A549 (cell line): ENCODE data around the gene UVSSA. TPM values are rescaled to one million over a fixed set of nuclear protein-coding genes. Genes with fewer than 3 reads are reported as not detected.

Experiments
- ATAC-seq, 2 experiments: fragments of 200-7000 bp in 1 of 2; fragments of >200 bp in 1 of 2; cut with Nextera tagmentation in 1 of 2; cut with Tn5 transposase in 1 of 2; 3 replicates each; pipeline versions ENCODE4 v1.8.0 to v1.9.1; 2018 to 2020; ENCODE audit warnings: mild to moderate bottlenecking in 1 of 2, moderate library complexity in 1 of 2
- CTCF ChIA-PET: fragments of 300-600 bp; sonication (Branson Sonifier 250); formaldehyde crosslinking; extraction: SDS; loops from one replicate; lab custom pipeline; 2021; ENCODE audit warnings: antibody characterized with exemption, inconsistent platforms; lab: Yijun Ruan, JAX
- POLR2A ChIA-PET: fragments of 350-600 bp; formaldehyde crosslinking; extraction: SDS; loops from one replicate; lab custom pipeline; 2021; ENCODE audit warnings: antibody characterized with exemption, inconsistent platforms; lab: Yijun Ruan, JAX
- DNase-seq, 2 experiments: peaks; one replicate each; pipeline versions ENCODE4 v3.0.0 to v3.0.0-alpha.2; 2011 to 2016; ENCODE audit warnings: low read depth in 1 of 2, low spot score in 1 of 2
- FAIRE-seq: peaks from 2 replicates; lab custom pipeline; 2011; peaks lifted over from hg19 to GRCh38; lab: Jason Lieb, UNC
- H3K27ac ChIP-seq, 2 experiments: fragments of >200 bp; sonication (Bioruptor Twin); formaldehyde crosslinking; 3 replicates each; pipeline ENCODE4 v1.5.1; 2016 to 2017
- H3K4me1 ChIP-seq: fragments of >200 bp; sonication (Bioruptor Twin); formaldehyde crosslinking; 3 replicates; pipeline ENCODE4 v1.6.1; 2016
- H3K4me2 ChIP-seq: fragments of >200 bp; sonication (Bioruptor Twin); formaldehyde crosslinking; 3 replicates; pipeline ENCODE4 v1.6.1; 2016
- H3K4me3 ChIP-seq: fragments of >200 bp; sonication (Bioruptor Twin); formaldehyde crosslinking; 3 replicates; pipeline ENCODE4 v1.5.1; 2016
- H3K9me3 ChIP-seq: fragments of >200 bp; sonication (Bioruptor Twin); formaldehyde crosslinking; 3 replicates; pipeline ENCODE4 v1.6.1; 2016
- ATOH8 ChIP-seq: fragments of 250-450 bp; sonication (Bioruptor Pico); IDR thresholded peaks from 2 replicates; pipeline ENCODE4 v1.5.0; 2020; ENCODE audit warnings: low read depth, mild to moderate bottlenecking, moderate library complexity
- CEBPB ChIP-seq, 2 experiments: fragments of >200 bp in 1 of 2; sonication (Bioruptor Twin) in 1 of 2; formaldehyde crosslinking in 1 of 2; IDR thresholded peaks; 2 replicates each; pipeline ENCODE4 v1.6.1; 2012 to 2016
- CHD2 ChIP-seq: fragments of 150-350 bp; IDR thresholded peaks from 2 replicates; pipeline ENCODE4 v1.6.1; 2014; ENCODE audit warnings: low read length; ENCODE audit not compliant: partially characterized antibody
- CHD4 ChIP-seq: fragments of 200-600 bp; sonication (generic); IDR thresholded peaks from 2 replicates; pipeline ENCODE4 v1.6.1; 2016; ENCODE audit warnings: antibody characterized with exemption, mild to moderate bottlenecking, borderline replicate concordance
- EP300 ChIP-seq, 2 experiments: fragments of >200 bp; sonication (Bioruptor Twin); formaldehyde crosslinking; IDR thresholded peaks; 2 replicates in 1 of 2; 3 replicates in 1 of 2; pipeline ENCODE4 v1.6.1; 2016 to 2017
- FOSB ChIP-seq: fragments of 250-450 bp; sonication (Bioruptor Pico); IDR thresholded peaks from 2 replicates; pipeline ENCODE4 v1.5.0; 2020; ENCODE audit warnings: mild to moderate bottlenecking, moderate library complexity
- HEYL ChIP-seq: fragments of 250-450 bp; sonication (Bioruptor Pico); IDR thresholded peaks from 2 replicates; pipeline ENCODE4 v1.8.0; 2021; ENCODE audit warnings: mild to moderate bottlenecking, moderate library complexity
- HOXA7 ChIP-seq: fragments of 250-450 bp; sonication (Bioruptor Pico); IDR thresholded peaks from 2 replicates; pipeline ENCODE4 v1.5.0; 2020; ENCODE audit warnings: mild to moderate bottlenecking, moderate library complexity
- KDM5A ChIP-seq: fragments of 200-600 bp; sonication (generic); IDR thresholded peaks from 2 replicates; pipeline ENCODE4 v1.6.1; 2016; ENCODE audit warnings: antibody characterized with exemption, mild to moderate bottlenecking
- PBX3 ChIP-seq: IDR thresholded peaks from 2 replicates; pipeline ENCODE4 v1.6.1; 2012
- PHF8 ChIP-seq: fragments of 200-600 bp; sonication (generic); IDR thresholded peaks from 2 replicates; pipeline ENCODE4 v1.6.1; 2016; ENCODE audit warnings: low read depth, mild to moderate bottlenecking, antibody characterized with exemption, moderate library complexity, borderline replicate concordance
- POLR2AphosphoS2 ChIP-seq: conservative IDR thresholded peaks from 2 replicates; pipeline ENCODE4 v1.6.1; 2012; ENCODE audit warnings: low read length, improper control_type of control experiment, inconsistent platforms
- RCOR1 ChIP-seq: fragments of 150-350 bp; IDR thresholded peaks from 2 replicates; pipeline ENCODE4 v1.6.1; 2014; ENCODE audit warnings: antibody characterized with exemption, low read length, low read depth
- SREBF2 ChIP-seq: fragments of 450-650 bp; IDR thresholded peaks from 2 replicates; pipeline ENCODE4 v1.6.1; 2014; ENCODE audit warnings: mild to moderate bottlenecking, moderate library complexity
- TFCP2L1 ChIP-seq: fragments of 250-450 bp; sonication (Bioruptor Pico); IDR thresholded peaks from 2 replicates; pipeline ENCODE4 v1.5.0; 2021; ENCODE audit warnings: mild to moderate bottlenecking
- ZC3H11A ChIP-seq: fragments of 450-650 bp; IDR thresholded peaks from 2 replicates; pipeline ENCODE4 v1.6.1; 2014; ENCODE audit warnings: antibody characterized with exemption, mild to moderate bottlenecking
- ZNF302 ChIP-seq: fragments of 250-450 bp; sonication (Bioruptor Pico); IDR thresholded peaks from 2 replicates; pipeline ENCODE4 v1.9.0; 2021; ENCODE audit warnings: inconsistent platforms, mild to moderate bottlenecking, moderate library complexity
- ZSCAN20 ChIP-seq: fragments of 250-450 bp; sonication (Bioruptor Pico); IDR thresholded peaks from 2 replicates; pipeline ENCODE4 v1.8.0; 2022; ENCODE audit warnings: mild to moderate bottlenecking, moderate library complexity
- WGBS: methylation state at CpG from one replicate; pipeline ENCODE4 v1.1.6; 2017; ENCODE audit errors: missing lambda C conversion rate; 5-methylcytosine and 5-hydroxymethylcytosine counted together
- polyA plus RNA-seq, 4 experiments: library from polyadenylated mRNA; depleted of rRNA in 3 of 4; stranded (reverse); fragments of >200 nt; fragmentation: RNase III in 1 of 4; extraction: RNeasy Plus Mini Kit Qiagen cat#74134 plus additional on column Dnase treatment in 1 of 4; gene quantifications; 2 replicates in 3 of 4; 3 replicates in 1 of 4; pipeline ENCODE4 v1.2.3, GENCODE V29; 2011 to 2017

Gene UVSSA
- polyA plus RNA-seq, 2 of the 4 experiments (the other 2 are of a cell fraction): 4.5 to 6.9 TPM

- Histone ChIP-seq H3K4me3 (no peak overlapping the region), H3K4me1 (no peaks in the 10 kb centered on the region), H3K9me3 (no peaks in the 10 kb centered on the region), H3K4me2 (no peak overlapping the region), H3K27ac (no peak overlapping the region)
- DNase-seq (no peak), FAIRE-seq (no peak), ATAC-seq (no peak)
- 96% methylated on average over 31 of the region's 36 CpGs for WGBS
- ChIA-PET CTCF (interaction anchor here (0.9 to 2.3 kb wide), 4 partner anchors 19 to 138 kb away, joined by 3 to 9 read pairs (median 4); no protein-coding TSS in a partner anchor), POLR2A (no interaction called here)
- TF ChIP-seq SREBF2 (no peak), TFCP2L1 (CRISPR knock-in tag) (no peak), CEBPB (IDR thresholded peaks at IDR 0.05) (no peak), ATOH8 (CRISPR knock-in tag) (no peak), KDM5A (no peak), ZNF302 (CRISPR knock-in tag) (no peak), HOXA7 (CRISPR knock-in tag) (no peak), ZC3H11A (no peak), ZSCAN20 (CRISPR knock-in tag) (no peak)
These were observed 28.2 kb downstream of the UVSSA start for GRCh38 chr4:1375051-1375721.

DNA sequence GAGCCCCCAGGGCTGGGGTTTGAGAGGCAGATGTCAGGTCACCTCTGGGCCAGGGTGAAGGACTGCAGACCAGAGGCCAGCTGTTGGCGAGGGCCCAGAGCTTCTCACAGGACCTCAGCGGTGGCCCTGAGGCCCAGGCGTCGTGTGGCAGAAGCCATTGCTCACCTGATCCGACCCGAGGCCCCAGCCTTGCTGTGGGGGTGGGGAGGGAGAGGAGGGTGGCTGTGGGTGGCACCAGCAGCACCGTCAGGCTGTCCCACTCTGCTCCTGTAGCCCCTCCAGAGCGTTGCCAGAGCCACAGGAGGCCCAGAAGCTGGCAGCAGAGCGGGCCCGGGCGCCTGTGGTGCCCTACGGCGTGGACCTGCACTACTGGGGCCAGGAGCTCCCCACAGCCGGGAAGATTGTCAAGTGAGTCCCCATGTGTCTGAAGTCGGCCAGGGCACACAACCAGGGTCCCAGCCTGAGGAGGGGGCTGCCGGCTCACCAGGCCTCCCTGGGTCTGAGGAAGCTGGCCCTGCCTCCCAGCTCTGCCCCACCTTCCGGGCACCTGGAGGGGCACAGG is 28.8 kb downstream of the UVSSA start:
- Histone ChIP-seq H3K27ac (no peak overlapping the region), H3K4me3 (no peak overlapping the region), H3K9me3 (no peaks in the 10 kb centered on the region), H3K4me2 (no peak overlapping the region), H3K4me1 (no peaks in the 10 kb centered on the region)
- no peak for FAIRE-seq
- TF ChIP-seq PHF8: no peak
- TF ChIP-seq ZSCAN20 (CRISPR knock-in tag): no peak
- no CpG with 5 or more reads among the region's 17 CpGs for WGBS
- POLR2A ChIA-PET: no interaction called here
- no peak for DNase-seq
- ATAC-seq: no peak
- CTCF ChIA-PET: interaction anchor here (1.5 to 2.3 kb wide), 2 partner anchors 20 to 138 kb away, joined by 3 to 9 read pairs; no protein-coding TSS in a partner anchor

DNA sequence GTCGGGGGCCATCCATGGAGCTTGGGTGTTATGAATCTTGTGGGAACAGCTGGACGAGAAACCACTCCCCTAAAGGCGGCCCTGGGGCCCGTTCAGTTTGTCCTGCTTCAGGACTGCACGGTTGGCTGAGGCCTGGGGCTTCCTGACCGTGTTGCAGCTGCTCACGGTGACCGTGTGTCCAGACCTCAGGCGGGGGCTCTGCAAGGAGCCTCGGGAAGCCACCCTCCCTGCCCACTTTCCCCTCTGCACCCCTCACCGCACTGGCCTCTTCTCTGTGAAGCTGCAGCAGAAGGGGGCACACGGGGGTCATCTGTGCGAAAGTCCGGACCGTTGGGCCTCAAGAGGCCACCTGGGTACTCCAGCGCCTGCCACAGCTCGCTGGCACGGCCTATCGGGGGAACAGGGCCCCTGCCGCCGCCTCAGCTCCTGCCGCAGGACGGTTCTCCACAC is 29.4 kb downstream of the UVSSA start:
- Histone ChIP-seq H3K4me2 (no peak overlapping the region), H3K4me1 (no peaks in the 10 kb centered on the region), H3K27ac (no peak overlapping the region), H3K9me3 (no peaks in the 10 kb centered on the region), H3K4me3 (no peak overlapping the region)
- DNase-seq: no peak
- no peak for FAIRE-seq
- POLR2A ChIA-PET: no interaction called here
- ATAC-seq: no peak
- CTCF ChIA-PET: interaction anchor here (1.5 to 2.3 kb wide), 2 partner anchors 20 to 137 kb away, joined by 3 to 9 read pairs; no protein-coding TSS in a partner anchor
- WGBS: 86% methylated on average over 5 of the region's 23 CpGs
- TF ChIP-seq EP300 (IDR thresholded peaks at IDR 0.05) (no peak), POLR2AphosphoS2 (no peak), CHD2 (no peak), CHD4 (no peak), FOSB (CRISPR knock-in tag) (no peak), TFCP2L1 (CRISPR knock-in tag) (no peak), SREBF2 (no peak), PBX3 (no peak), HEYL (CRISPR knock-in tag) (no peak), RCOR1 (no peak)
